T47D (cell line): ENCODE results near the gene SLC6A11.
A peak's percentile ranks its signal among the peaks of the same experiment; 100 is the strongest.

Experiments
- DNase-seq, 2 experiments: peaks; one replicate each; pipeline versions ENCODE4 v3.0.0 to v3.0.0-alpha.2; 2011 to 2012; ENCODE audit warnings: low read depth in 1 of 2, low spot score in 1 of 2
- JUND ChIP-seq: IDR thresholded peaks from 2 replicates; pipeline ENCODE4 v1.6.1; 2012; ENCODE audit warnings: low read depth
- in situ Hi-C: cut with HindIII; loops from 2 replicates; pipeline ENCODE4 v1.10.0; 2016; ENCODE audit warnings: low sequenced_read_pairs, low pct_unique_long_range_greater_than_20kb

SLC6A11 gene

GRCh38 chr3:10981031-10981430 lies 165.0 kb downstream of the SLC6A11 start:
- no peak for TF ChIP-seq JUND
- DNase-seq: no peak
- in situ Hi-C loops: no loop called here

- DNase-seq: no peak
- in situ Hi-C loops: no loop called here
- no peak for TF ChIP-seq JUND
Measured at GRCh38 chr3:10981961-10982360, 165.9 kb downstream of the SLC6A11 start.

- no peak for TF ChIP-seq JUND
- DNase-seq: no peak
- in situ Hi-C loops: no loop called here
Measured at GRCh38 chr3:10982782-10983181, 166.8 kb downstream of the SLC6A11 start.

GRCh38 chr3:10983219-10983916 lies 167.3 kb downstream of the SLC6A11 start:
- DNase-seq: peak; percentile 69 to 87
- in situ Hi-C loops: no loop called here
- no peak for TF ChIP-seq JUND

GRCh38 chr3:10984371-10984896 lies 168.4 kb downstream of the SLC6A11 start:
- DNase-seq: no peak
- in situ Hi-C loops: no loop called here
- no peak for TF ChIP-seq JUND

GRCh38 chr3:10985181-10985580 lies 169.2 kb downstream of the SLC6A11 start:
- DNase-seq: no peak
- TF ChIP-seq JUND: no peak
- in situ Hi-C loops: no loop called here

GRCh38 chr3:10986592-10986991 lies 170.6 kb downstream of the SLC6A11 start:
- no peak for DNase-seq
- no peak for TF ChIP-seq JUND
- in situ Hi-C loops: no loop called here

- in situ Hi-C loops: no loop called here
Measured at GRCh38 chr3:10988001-10988665, 172.1 kb downstream of the SLC6A11 start.

GRCh38 chr3:10988991-10989484 lies 173.0 kb downstream of the SLC6A11 start:
- no peak for DNase-seq
- TF ChIP-seq JUND: no peak
- in situ Hi-C loops: no loop called here

More at GRCh38 chr3:10988001-10988665, 172.1 kb downstream of the SLC6A11 start:
- DNase-seq: no peak
- TF ChIP-seq JUND: no peak
